SH-SY5Y (cell line): ENCODE data around the gene COQ10A.

Experiments
- GATA2 ChIP-seq: IDR thresholded peaks from 2 replicates; pipeline ENCODE4 v1.6.1; 2011; ENCODE audit warnings: mild to moderate bottlenecking, low read depth, low read length
- GATA3 ChIP-seq: IDR thresholded peaks from 2 replicates; pipeline ENCODE4 v1.6.1; 2011; ENCODE audit warnings: low read depth, mild to moderate bottlenecking, low read length, moderate library complexity

GRCh38 chr12:56223571-56224101 lies 43.1 kb upstream of the COQ10A start:
- no peak for TF ChIP-seq GATA2
- TF ChIP-seq GATA3 = no peak
